HEK293 (cell line): ENCODE results near the gene PRCC.

Experiments used
- CTCF ChIA-PET: fragments of 350-600 bp; formaldehyde crosslinking; extraction: SDS; loops from one replicate; lab custom pipeline; 2021; ENCODE audit warnings: antibody characterized with exemption; lab: Yijun Ruan, JAX
- POLR2A ChIA-PET: fragments of 300-600 bp; formaldehyde crosslinking; extraction: SDS; loops from one replicate; lab custom pipeline; 2020; ENCODE audit warnings: antibody characterized with exemption, inconsistent platforms; lab: Yijun Ruan, JAX
- H3K27ac ChIP-seq: fragments of 200-500 bp; sonication (Bioruptor generic); 2 replicates; pipeline ENCODE4 v1.5.1; 2014; ENCODE audit warnings: low read depth, low read length, control low read depth, inconsistent platforms; ENCODE audit errors: extremely low read depth
- H3K36me3 ChIP-seq, 2 experiments: fragments of 200-500 bp in 1 of 2; sonication (Bioruptor generic) in 1 of 2; 1 replicate in 1 of 2; 2 replicates in 1 of 2; pipeline ENCODE4 v1.5.1; 2014 to 2017; ENCODE audit warnings: inconsistent platforms in 2 of 2, low read length in 2 of 2; ENCODE audit not compliant: control insufficient read depth in 2 of 2, insufficient read depth in 1 of 2
- H3K4me1 ChIP-seq: fragments of 200-500 bp; sonication (Bioruptor generic); 2 replicates; pipeline ENCODE4 v1.5.1; 2014; ENCODE audit warnings: mild to moderate bottlenecking, low read length, inconsistent platforms; ENCODE audit not compliant: control insufficient read depth, insufficient read depth
- H3K4me3 ChIP-seq: 2 replicates; pipeline ENCODE4 v1.5.1; 2011; ENCODE audit warnings: low read depth, mild to moderate bottlenecking, control low read depth, low read length, moderate library complexity
- H3K9me3 ChIP-seq: fragments of 200-500 bp; sonication (Bioruptor generic); 2 replicates; pipeline ENCODE4 v1.5.1; 2014; ENCODE audit warnings: low read depth, low read length, inconsistent platforms; ENCODE audit not compliant: control insufficient read depth, insufficient read depth
- EGR2 ChIP-seq: fragments of 450-650 bp; formaldehyde crosslinking; IDR thresholded peaks from 2 replicates; pipeline ENCODE4 v1.5.1; 2016; ENCODE audit warnings: low read depth, missing biosample characterization, missing genetic modification characterization
- GLIS2 ChIP-seq: fragments of 450-650 bp; formaldehyde crosslinking; IDR thresholded peaks from 2 replicates; pipeline ENCODE4 v1.5.1; 2016; ENCODE audit warnings: missing biosample characterization, missing genetic modification characterization
- HIC1 ChIP-seq: fragments of 450-650 bp; formaldehyde crosslinking; IDR thresholded peaks from 2 replicates; pipeline ENCODE4 v1.5.1; 2016; ENCODE audit warnings: missing biosample characterization, missing genetic modification characterization
- MEIS1 ChIP-seq: sonication (generic); formaldehyde crosslinking; IDR thresholded peaks from 2 replicates; pipeline ENCODE4 v1.8.1; 2022; ENCODE audit warnings: missing genetic modification reagents, mild to moderate bottlenecking, borderline replicate concordance
- SP2 ChIP-seq: fragments of 450-650 bp; formaldehyde crosslinking; IDR thresholded peaks from 2 replicates; pipeline ENCODE4 v1.5.1; 2016; ENCODE audit warnings: missing biosample characterization, missing genetic modification characterization
- SP3 ChIP-seq: fragments of 450-650 bp; formaldehyde crosslinking; IDR thresholded peaks from 2 replicates; pipeline ENCODE4 v1.5.1; 2016; ENCODE audit warnings: missing biosample characterization, missing genetic modification characterization
- ZBTB20 ChIP-seq: fragments of 450-650 bp; formaldehyde crosslinking; IDR thresholded peaks from 2 replicates; pipeline ENCODE4 v1.5.1; 2016; ENCODE audit warnings: missing biosample characterization, missing genetic modification characterization
- ZBTB21 ChIP-seq: fragments of 450-650 bp; formaldehyde crosslinking; IDR thresholded peaks from 2 replicates; pipeline ENCODE4 v1.5.1; 2017; ENCODE audit warnings: missing biosample characterization, missing genetic modification characterization
- ZBTB48 ChIP-seq: fragments of 450-650 bp; formaldehyde crosslinking; IDR thresholded peaks from 2 replicates; pipeline ENCODE4 v1.5.1; 2016; ENCODE audit warnings: missing biosample characterization, missing genetic modification characterization
- ZEB2 ChIP-seq: fragments of 450-650 bp; formaldehyde crosslinking; IDR thresholded peaks from 2 replicates; pipeline ENCODE4 v1.5.1; 2016; ENCODE audit warnings: missing biosample characterization, missing genetic modification characterization
- ZFHX2 ChIP-seq: fragments of 450-650 bp; formaldehyde crosslinking; conservative IDR thresholded peaks from 2 replicates; pipeline ENCODE4 v1.5.1; 2016; ENCODE audit warnings: missing biosample characterization, missing genetic modification characterization
- ZFP69B ChIP-seq: fragments of 450-650 bp; formaldehyde crosslinking; IDR thresholded peaks from 2 replicates; pipeline ENCODE4 v1.5.1; 2016; ENCODE audit warnings: missing biosample characterization, missing genetic modification characterization
- ZNF133 ChIP-seq: fragments of 450-650 bp; formaldehyde crosslinking; IDR thresholded peaks from 2 replicates; pipeline ENCODE4 v1.5.1; 2016; ENCODE audit warnings: missing biosample characterization, missing genetic modification characterization
- ZNF140 ChIP-seq: fragments of 450-650 bp; formaldehyde crosslinking; IDR thresholded peaks from 2 replicates; pipeline ENCODE4 v1.5.1; 2016; ENCODE audit warnings: missing biosample characterization, missing genetic modification characterization
- ZNF157 ChIP-seq: fragments of 450-650 bp; formaldehyde crosslinking; IDR thresholded peaks from 2 replicates; pipeline ENCODE4 v1.5.1; 2016; ENCODE audit warnings: missing biosample characterization, missing genetic modification characterization
- ZNF19 ChIP-seq: fragments of 450-650 bp; formaldehyde crosslinking; IDR thresholded peaks from 2 replicates; pipeline ENCODE4; 2016; ENCODE audit warnings: missing biosample characterization, missing genetic modification characterization, low read depth
- ZNF280C ChIP-seq: fragments of 450-650 bp; formaldehyde crosslinking; IDR thresholded peaks from 2 replicates; pipeline ENCODE4 v1.5.1; 2016; ENCODE audit warnings: missing biosample characterization, missing genetic modification characterization
- ZNF335 ChIP-seq: fragments of 450-650 bp; formaldehyde crosslinking; conservative IDR thresholded peaks from 2 replicates; pipeline ENCODE4 v1.5.1; 2016; ENCODE audit warnings: missing biosample characterization, missing genetic modification characterization
- ZNF341 ChIP-seq: fragments of 450-650 bp; formaldehyde crosslinking; IDR thresholded peaks from 2 replicates; pipeline ENCODE4; 2016; ENCODE audit warnings: low read depth, missing biosample characterization, missing genetic modification characterization
- ZNF394 ChIP-seq: fragments of 450-650 bp; formaldehyde crosslinking; IDR thresholded peaks from 2 replicates; pipeline ENCODE4 v1.5.1; 2016; ENCODE audit warnings: missing biosample characterization, missing genetic modification characterization, mild to moderate bottlenecking, moderate library complexity, borderline replicate concordance
- ZNF560 ChIP-seq: fragments of 450-650 bp; formaldehyde crosslinking; IDR thresholded peaks from 2 replicates; pipeline ENCODE4 v1.5.1; 2017; ENCODE audit warnings: missing biosample characterization, missing genetic modification characterization, borderline replicate concordance
- ZNF692 ChIP-seq: fragments of 450-650 bp; formaldehyde crosslinking; IDR thresholded peaks from 2 replicates; pipeline ENCODE4 v1.5.1; 2016; ENCODE audit warnings: missing biosample characterization, missing genetic modification characterization
- ZNF707 ChIP-seq: fragments of 450-650 bp; formaldehyde crosslinking; IDR thresholded peaks from 2 replicates; pipeline ENCODE4 v1.5.1; 2016; ENCODE audit warnings: missing biosample characterization, missing genetic modification characterization
- ZSCAN5A ChIP-seq: fragments of 450-650 bp; formaldehyde crosslinking; IDR thresholded peaks from 2 replicates; pipeline ENCODE4 v1.5.1; 2016; ENCODE audit warnings: missing biosample characterization, missing genetic modification characterization

PRCC gene

GRCh38 chr1:156749419-156750118, 17.8 kb upstream of the PRCC start:
- peak overlapping the region; percentile 95 for H3K27ac ChIP-seq
- H3K4me3 ChIP-seq: peak overlapping the region; percentile 87
- CTCF ChIA-PET: interaction anchor here (0.6 to 0.8 kb wide), 2 partner anchors 18 to 140 kb away, joined by 3 read pairs; no protein-coding TSS in a partner anchor
- no peaks in the 10 kb centered on the region for H3K9me3 ChIP-seq
- peak; percentile 17; the same call in 1 of the 2 replicates for TF ChIP-seq ZNF692 (tag by site-specific recombination)
- no peak for TF ChIP-seq ZNF133
- TF ChIP-seq ZFHX2 (tag by site-specific recombination): 0 out of 2 replicates have a peak, but pooled peaks have one; percentile 30
- 0 out of 2 replicates have a peak, but pooled peaks have one; percentile 28 for TF ChIP-seq ZNF341 (tag by site-specific recombination)
- 0 out of 2 replicates have a peak, but pooled peaks have one; percentile 40 for TF ChIP-seq ZBTB20 (tag by site-specific recombination)
- TF ChIP-seq ZNF335: 0 out of 2 replicates have a peak, but pooled peaks have one; percentile 25
- TF ChIP-seq SP3 (tag by site-specific recombination): peak; percentile 34; the same call in 1 of the 2 replicates
- peak; percentile 83 for TF ChIP-seq SP2 (tag by site-specific recombination)
- 0 out of 2 replicates have a peak, but pooled peaks have one; percentile 45 for TF ChIP-seq ZFP69B (tag by site-specific recombination)
- TF ChIP-seq ZBTB48 (tag by site-specific recombination): peak; percentile 84
- no peak for TF ChIP-seq ZNF394 (tag by site-specific recombination)
- peaks cover 0 to 23% of the 10 kb centered on the region in 2 experiments; a peak in 1 of 3 replicates for H3K36me3 ChIP-seq
- peaks cover 11% of the 10 kb centered on the region; the same call in 1 of the 2 replicates for H3K4me1 ChIP-seq
- POLR2A ChIA-PET: interaction anchor here (0.6 to 1.1 kb wide), 2 partner anchors 9 to 15 kb away, joined by 3 to 6 read pairs; partner anchors contain the start of gene MRPL24

- Histone ChIP-seq H3K4me1 (peaks cover 11% of the 10 kb centered on the region; the same call in 1 of the 2 replicates), H3K9me3 (no peaks in the 10 kb centered on the region), H3K4me3 (peak overlapping the region; percentile 87), H3K36me3 (peaks cover 0 to 16% of the 10 kb centered on the region in 2 experiments; a peak in 1 of 3 replicates), H3K27ac (peak overlapping the region; percentile 95)
- ChIA-PET CTCF (interaction anchor here (0.6 to 1.3 kb wide), 4 partner anchors 19 to 142 kb away, joined by 3 read pairs; no protein-coding TSS in a partner anchor), POLR2A (interaction anchor here (0.6 to 3.2 kb wide), 4 partner anchors 9 to 17 kb away, joined by 3 to 63 read pairs (median 24); partner anchors contain the start of genes MRPL24 and PRCC)
- TF ChIP-seq ZNF280C (tag by site-specific recombination) (no peak), ZNF140 (tag by site-specific recombination) (no peak), MEIS1 (CRISPR knock-in tag) (no peak), ZEB2 (tag by site-specific recombination) (peak; percentile 42; the same call in 1 of the 2 replicates), ZNF560 (no peak), ZFHX2 (tag by site-specific recombination) (peak; percentile 64), GLIS2 (no peak), ZBTB21 (tag by site-specific recombination) (no peak), ZNF707 (tag by site-specific recombination) (no peak), ZSCAN5A (tag by site-specific recombination) (no peak), ZNF19 (no peak), HIC1 (peak; percentile 15; the same call in 1 of the 2 replicates), EGR2 (tag by site-specific recombination) (peak; percentile 64; the same call in 1 of the 2 replicates), ZNF157 (no peak)
These were observed 17.1 kb upstream of the PRCC start for GRCh38 chr1:156750191-156750672.
